ENCODE results near the gene DCST2.

The DCST2 gene

DNA sequence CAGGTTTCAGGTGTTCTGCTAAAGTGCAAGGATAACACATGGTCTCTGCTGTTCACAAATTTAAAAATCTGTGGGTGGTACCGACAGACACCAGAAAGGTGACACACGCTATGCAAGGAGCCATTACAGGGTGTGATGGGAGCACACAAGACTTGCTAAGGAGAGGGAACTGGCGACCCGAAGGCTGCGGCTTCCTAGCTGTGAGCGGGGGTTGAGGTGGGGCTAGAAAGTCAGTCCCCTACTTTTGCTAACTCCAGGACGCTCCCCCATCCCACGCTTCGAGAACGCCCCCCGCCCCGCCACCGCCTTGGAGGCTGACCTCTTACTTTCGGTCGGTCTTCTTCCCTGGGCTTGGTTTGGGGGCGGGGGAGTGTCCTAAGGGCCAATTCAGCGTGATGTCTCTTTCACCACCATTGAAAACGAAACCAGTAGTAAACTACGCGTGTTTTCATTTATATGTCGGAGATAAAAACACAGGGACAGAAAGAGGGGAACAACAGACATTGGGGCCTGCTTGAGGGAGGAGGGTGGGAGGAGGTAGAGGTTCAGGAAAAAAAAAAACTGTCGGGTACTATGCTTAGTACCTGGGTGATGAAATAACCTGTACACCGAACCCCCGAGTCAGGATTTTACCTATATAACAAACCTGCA is 58.0 kb downstream of the DCST2 start:
- TF ChIP-seq, protein P1, sequence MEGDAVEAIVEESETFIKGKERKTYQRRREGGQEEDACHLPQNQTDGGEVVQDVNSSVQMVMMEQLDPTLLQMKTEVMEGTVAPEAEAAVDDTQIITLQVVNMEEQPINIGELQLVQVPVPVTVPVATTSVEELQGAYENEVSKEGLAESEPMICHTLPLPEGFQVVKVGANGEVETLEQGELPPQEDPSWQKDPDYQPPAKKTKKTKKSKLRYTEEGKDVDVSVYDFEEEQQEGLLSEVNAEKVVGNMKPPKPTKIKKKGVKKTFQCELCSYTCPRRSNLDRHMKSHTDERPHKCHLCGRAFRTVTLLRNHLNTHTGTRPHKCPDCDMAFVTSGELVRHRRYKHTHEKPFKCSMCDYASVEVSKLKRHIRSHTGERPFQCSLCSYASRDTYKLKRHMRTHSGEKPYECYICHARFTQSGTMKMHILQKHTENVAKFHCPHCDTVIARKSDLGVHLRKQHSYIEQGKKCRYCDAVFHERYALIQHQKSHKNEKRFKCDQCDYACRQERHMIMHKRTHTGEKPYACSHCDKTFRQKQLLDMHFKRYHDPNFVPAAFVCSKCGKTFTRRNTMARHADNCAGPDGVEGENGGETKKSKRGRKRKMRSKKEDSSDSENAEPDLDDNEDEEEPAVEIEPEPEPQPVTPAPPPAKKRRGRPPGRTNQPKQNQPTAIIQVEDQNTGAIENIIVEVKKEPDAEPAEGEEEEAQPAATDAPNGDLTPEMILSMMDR (IDR thresholded peaks at IDR 0.05), result no peak

GRCh38 chr1:154974808-154975408 is 58.7 kb downstream of the DCST2 start:
- TF ChIP-seq, protein P1 (IDR thresholded peaks at IDR 0.05), result no peak

- TF ChIP-seq, protein P1 (IDR thresholded peaks at IDR 0.05), result no peak
These were observed 59.3 kb downstream of the DCST2 start, which contains the start of gene CKS1B for GRCh38 chr1:154974102-154974807. TSS of gene CKS1B (plus strand) at chr1:154974681. CDS start at chr1:154974746, 65 bp downstream.

DNA sequence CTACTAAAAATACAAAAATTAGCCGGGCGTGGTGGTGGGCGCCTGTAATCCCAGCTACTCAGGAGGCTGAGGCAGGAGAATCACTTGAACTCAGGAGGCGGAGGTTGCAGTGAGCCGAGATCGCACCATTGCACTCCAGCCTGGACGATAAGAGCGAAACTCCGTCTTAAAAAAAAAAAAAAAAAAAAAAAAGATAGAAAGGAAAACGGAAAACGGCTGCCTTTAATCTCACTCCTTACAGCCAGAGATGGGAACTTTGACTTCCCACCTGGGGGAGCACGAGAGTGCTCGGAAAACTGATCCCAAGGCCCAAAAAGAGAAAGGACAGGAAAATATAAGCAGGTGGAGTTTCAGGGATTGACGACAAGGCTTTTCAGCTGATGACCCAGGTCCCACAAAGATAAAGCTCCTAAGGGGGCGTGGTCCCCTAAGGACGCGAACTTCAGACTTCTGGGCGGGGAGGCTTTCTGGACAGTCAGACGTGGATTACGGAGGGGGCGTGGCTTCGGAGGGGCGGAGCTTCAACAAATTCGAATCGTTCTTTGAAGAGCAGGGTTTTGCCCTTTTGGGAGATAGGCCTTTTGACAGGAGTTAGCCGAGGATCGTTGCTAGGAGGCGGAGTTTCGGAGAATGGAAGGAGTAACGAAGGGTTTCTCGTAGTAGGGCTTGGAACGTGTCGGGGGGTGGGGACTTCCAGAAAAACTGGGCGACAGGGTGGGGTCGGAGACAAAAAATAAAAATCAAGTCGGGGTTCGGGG is 60.1 kb downstream of the DCST2 start:
- TF ChIP-seq, protein P1 (IDR thresholded peaks at IDR 0.05), result no peak; the same call in 1 of the 2 replicates

- TF ChIP-seq, protein P1 (IDR thresholded peaks at IDR 0.05), result no peak
These were observed 60.9 kb downstream of the DCST2 start for GRCh38 chr1:154972517-154973343.

DNA sequence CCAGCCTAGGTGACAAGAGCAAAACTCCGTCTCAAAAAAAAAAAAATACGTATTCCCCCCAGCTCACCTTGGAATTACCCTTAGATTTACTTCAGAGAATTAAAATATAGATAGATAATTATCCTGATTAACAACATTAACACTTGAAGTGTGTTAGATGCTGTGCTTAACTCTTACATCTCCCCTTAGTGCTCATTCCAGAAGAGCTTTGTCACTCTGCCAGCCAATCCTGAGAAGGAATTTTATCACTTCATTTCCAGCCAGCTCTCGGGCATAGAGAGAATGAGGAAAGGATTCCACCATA is 61.4 kb downstream of the DCST2 start:
- TF ChIP-seq, protein P1 (IDR thresholded peaks at IDR 0.05), result no peak

Data from LNCAP (cell line).